ENCODE data around the gene DDT. TPM values are rescaled to one million over a fixed set of nuclear protein-coding genes. Genes with fewer than 3 reads are reported as not detected.

DDT gene
- total RNA-seq, 1 experiment from 2014 or later, result 137 TPM

DNA sequence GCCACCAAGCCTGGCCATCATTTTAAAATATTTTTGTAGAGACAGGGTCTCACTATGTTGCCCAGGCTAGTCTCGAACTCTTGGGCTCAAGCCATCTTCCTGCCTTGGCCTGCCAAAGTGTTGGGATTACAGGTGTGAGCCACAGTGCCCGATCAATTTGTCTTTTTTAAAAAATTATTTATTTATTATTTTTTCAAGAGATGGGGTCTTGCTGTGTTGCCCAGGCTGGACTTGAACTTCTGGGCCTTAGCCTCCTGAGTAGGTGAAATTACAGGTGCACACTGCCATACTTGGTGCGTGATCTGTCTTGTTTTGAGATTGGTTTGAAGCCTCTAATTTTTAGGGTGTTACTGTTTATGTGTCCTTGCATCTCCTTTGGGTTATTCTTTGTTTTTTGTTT is 47.1 kb upstream of the DDT start:
- H3K27ac ChIP-seq (ENCODE audit: low read length), result no peak overlapping the region
- H3K4me3 ChIP-seq (ENCODE audit: low read depth in 2 of 2, low read length in 2 of 2), result no peak overlapping the region
- no peaks in the 10 kb centered on the region for H3K36me3 ChIP-seq (ENCODE audit: control insufficient read depth, insufficient read depth, low read length)
- in situ Hi-C loops (cut with HindIII; ENCODE audit: low pct_unique_long_range_greater_than_20kb, low sequenced_read_pairs), result no loop called here
- no peak for ATAC-seq
- no TSS peak for BruUV-seq (replicated peaks)
- no peaks in the 10 kb centered on the region for H3K4me1 ChIP-seq (ENCODE audit: control insufficient read depth, insufficient read depth, low read length)
- H3K9me3 ChIP-seq (ENCODE audit: control insufficient read depth, insufficient read depth, low read depth, low read length), result no peaks in the 10 kb centered on the region
- DNase-seq (ENCODE audit: low read depth, low spot score), result no peak
- ChIA-PET CTCF (no interaction called here), POLR2A (no interaction called here)
- no peaks in the 10 kb centered on the region for H3K27me3 ChIP-seq (ENCODE audit: control insufficient read depth, insufficient read depth, low read length)
- no peak for TF ChIP-seq TCF7L2 (IDR thresholded peaks at IDR 0.05; ENCODE audit: low read depth, low read length)
- TF ChIP-seq, protein P1, sequence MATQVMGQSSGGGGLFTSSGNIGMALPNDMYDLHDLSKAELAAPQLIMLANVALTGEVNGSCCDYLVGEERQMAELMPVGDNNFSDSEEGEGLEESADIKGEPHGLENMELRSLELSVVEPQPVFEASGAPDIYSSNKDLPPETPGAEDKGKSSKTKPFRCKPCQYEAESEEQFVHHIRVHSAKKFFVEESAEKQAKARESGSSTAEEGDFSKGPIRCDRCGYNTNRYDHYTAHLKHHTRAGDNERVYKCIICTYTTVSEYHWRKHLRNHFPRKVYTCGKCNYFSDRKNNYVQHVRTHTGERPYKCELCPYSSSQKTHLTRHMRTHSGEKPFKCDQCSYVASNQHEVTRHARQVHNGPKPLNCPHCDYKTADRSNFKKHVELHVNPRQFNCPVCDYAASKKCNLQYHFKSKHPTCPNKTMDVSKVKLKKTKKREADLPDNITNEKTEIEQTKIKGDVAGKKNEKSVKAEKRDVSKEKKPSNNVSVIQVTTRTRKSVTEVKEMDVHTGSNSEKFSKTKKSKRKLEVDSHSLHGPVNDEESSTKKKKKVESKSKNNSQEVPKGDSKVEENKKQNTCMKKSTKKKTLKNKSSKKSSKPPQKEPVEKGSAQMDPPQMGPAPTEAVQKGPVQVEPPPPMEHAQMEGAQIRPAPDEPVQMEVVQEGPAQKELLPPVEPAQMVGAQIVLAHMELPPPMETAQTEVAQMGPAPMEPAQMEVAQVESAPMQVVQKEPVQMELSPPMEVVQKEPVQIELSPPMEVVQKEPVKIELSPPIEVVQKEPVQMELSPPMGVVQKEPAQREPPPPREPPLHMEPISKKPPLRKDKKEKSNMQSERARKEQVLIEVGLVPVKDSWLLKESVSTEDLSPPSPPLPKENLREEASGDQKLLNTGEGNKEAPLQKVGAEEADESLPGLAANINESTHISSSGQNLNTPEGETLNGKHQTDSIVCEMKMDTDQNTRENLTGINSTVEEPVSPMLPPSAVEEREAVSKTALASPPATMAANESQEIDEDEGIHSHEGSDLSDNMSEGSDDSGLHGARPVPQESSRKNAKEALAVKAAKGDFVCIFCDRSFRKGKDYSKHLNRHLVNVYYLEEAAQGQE (IDR thresholded peaks at IDR 0.05; ENCODE audit: insufficient read depth in 1 of 2, low read depth in 2 of 2, low read length in 1 of 2), result no peak
- TF ChIP-seq CTCF (IDR thresholded peaks at IDR 0.05), result no peak
- no peak for TF ChIP-seq POLR2AphosphoS5 (IDR thresholded peaks at IDR 0.05; ENCODE audit: low read depth, low read length)
- TF ChIP-seq SIN3A (IDR thresholded peaks at IDR 0.05; ENCODE audit: borderline replicate concordance, insufficient read depth, low read depth, low read length), result no peak
- intact Hi-C loops (cut with micrococcal nuclease; ENCODE audit: unreplicated experiment), result no loop called here

- no peaks in the 10 kb centered on the region for H3K36me3 ChIP-seq (ENCODE audit: control insufficient read depth, insufficient read depth, low read length)
- ATAC-seq (no peak), DNase-seq (ENCODE audit: low read depth, low spot score) (no peak)
- ChIA-PET CTCF (no interaction called here), POLR2A (no interaction called here)
- no peaks in the 10 kb centered on the region for H3K9me3 ChIP-seq (ENCODE audit: control insufficient read depth, insufficient read depth, low read depth, low read length)
- H3K27ac ChIP-seq (ENCODE audit: low read length), result no peak overlapping the region
- no peaks in the 10 kb centered on the region for H3K4me1 ChIP-seq (ENCODE audit: control insufficient read depth, insufficient read depth, low read length)
- in situ Hi-C loops (cut with HindIII; ENCODE audit: low pct_unique_long_range_greater_than_20kb, low sequenced_read_pairs), result no loop called here
- TF ChIP-seq SIN3A (IDR thresholded peaks at IDR 0.05; ENCODE audit: borderline replicate concordance, insufficient read depth, low read depth, low read length) (no peak), TCF7L2 (IDR thresholded peaks at IDR 0.05; ENCODE audit: low read depth, low read length) (no peak), CTCF (IDR thresholded peaks at IDR 0.05) (no peak), POLR2AphosphoS5 (IDR thresholded peaks at IDR 0.05; ENCODE audit: low read depth, low read length) (no peak)
- TF ChIP-seq, protein P1 (IDR thresholded peaks at IDR 0.05; ENCODE audit: insufficient read depth in 1 of 2, low read depth in 2 of 2, low read length in 1 of 2), result no peak
- intact Hi-C loops (cut with micrococcal nuclease; ENCODE audit: unreplicated experiment), result no loop called here
- no peaks in the 10 kb centered on the region for H3K27me3 ChIP-seq (ENCODE audit: control insufficient read depth, insufficient read depth, low read length)
- BruUV-seq (replicated peaks), result no TSS peak
- no peak overlapping the region for H3K4me3 ChIP-seq (ENCODE audit: low read depth in 2 of 2, low read length in 2 of 2)
Observed at GRCh38 chr22:24016156-24016555, 41.9 kb upstream of the DDT start.
